T1000 (cell line): ENCODE results near the gene LRSAM1.

ENCODE experiments used
- DNase-seq: peaks from one replicate; lab custom pipeline; 2025; ENCODE audit warnings: mixed read lengths; lab: John Stamatoyannopoulos, UW

The LRSAM1 gene

GRCh38 chr9:127517620-127518019 is 66.3 kb downstream of the LRSAM1 start:
- no peak for DNase-seq

- DNase-seq: no peak
Observed at GRCh38 chr9:127518091-127518856, 67.0 kb downstream of the LRSAM1 start.

GRCh38 chr9:127519301-127520166 is 68.2 kb downstream of the LRSAM1 start:
- peak; percentile 85 for DNase-seq

GRCh38 chr9:127520941-127521918 is 69.9 kb downstream of the LRSAM1 start:
- no peak for DNase-seq

- no peak for DNase-seq
Observed at GRCh38 chr9:127521919-127522304, 70.6 kb downstream of the LRSAM1 start.

GRCh38 chr9:127522727-127523126 is 71.4 kb downstream of the LRSAM1 start:
- no peak for DNase-seq

GRCh38 chr9:127523312-127523851 is 72.1 kb downstream of the LRSAM1 start:
- no peak for DNase-seq

- peak; percentile 55 for DNase-seq
Observed at GRCh38 chr9:127524373-127524772, 73.1 kb downstream of the LRSAM1 start.

GRCh38 chr9:127525401-127526188 is 74.3 kb downstream of the LRSAM1 start:
- no peak for DNase-seq

- DNase-seq: no peak
Observed at GRCh38 chr9:127526655-127527559, 75.6 kb downstream of the LRSAM1 start.

- DNase-seq: no peak
Observed at GRCh38 chr9:127527560-127528268, 76.4 kb downstream of the LRSAM1 start.

GRCh38 chr9:127528422-127529251 is 77.3 kb downstream of the LRSAM1 start:
- no peak for DNase-seq

GRCh38 chr9:127529671-127530070 is 78.4 kb downstream of the LRSAM1 start:
- DNase-seq: no peak

- DNase-seq: no peak
Observed at GRCh38 chr9:127530206-127530941, 79.1 kb downstream of the LRSAM1 start.

- no peak for DNase-seq
Observed at GRCh38 chr9:127531676-127532075, 80.4 kb downstream of the LRSAM1 start.

GRCh38 chr9:127534250-127534906 is 83.1 kb downstream of the LRSAM1 start:
- DNase-seq: no peak

GRCh38 chr9:127534931-127535330 is 83.6 kb downstream of the LRSAM1 start:
- no peak for DNase-seq
